Stimulated activated CD4-positive, alpha-beta T cell treated with anti-CD3 and anti-CD28 coated beads, Interleukin-4, amount 100 ng/mL, for 24 hours (primary cell): ENCODE data around the gene GPI.

Experiments
- DNase-seq: peaks from one replicate; pipeline ENCODE4 v3.0.0-alpha.2; 2020

GPI gene

GRCh38 chr19:34341935-34342680, 22.9 kb upstream of the GPI start:
- no peak for DNase-seq

- no peak for DNase-seq
Observed at GRCh38 chr19:34343751-34344150, 21.2 kb upstream of the GPI start.

GRCh38 chr19:34345947-34346351, 19.0 kb upstream of the GPI start:
- DNase-seq: peak; percentile 73

- DNase-seq: no peak
Observed at GRCh38 chr19:34347561-34348165, 17.3 kb upstream of the GPI start.

GRCh38 chr19:34348899-34349487, 16.0 kb upstream of the GPI start:
- DNase-seq: no peak

- DNase-seq: peak; percentile 71
Observed at GRCh38 chr19:34350161-34350561, 14.8 kb upstream of the GPI start.

GRCh38 chr19:34351382-34351826, 13.6 kb upstream of the GPI start:
- no peak for DNase-seq

- no peak for DNase-seq
Observed at GRCh38 chr19:34353546-34353945, 11.4 kb upstream of the GPI start.

GRCh38 chr19:34355201-34355600, 9.8 kb upstream of the GPI start:
- no peak for DNase-seq

- no peak for DNase-seq
Observed at GRCh38 chr19:34356875-34357274, 8.1 kb upstream of the GPI start.

GRCh38 chr19:34357431-34357830, 7.6 kb upstream of the GPI start:
- no peak for DNase-seq

GRCh38 chr19:34359140-34359953, 5.6 kb upstream of the GPI start:
- peak; percentile 97 for DNase-seq

- DNase-seq: no peak
Observed at GRCh38 chr19:34359954-34360315, 5.1 kb upstream of the GPI start.

GRCh38 chr19:34360354-34360909, 4.6 kb upstream of the GPI start:
- no peak for DNase-seq

GRCh38 chr19:34362679-34363069, 2.3 kb upstream of the GPI start:
- no peak for DNase-seq

- DNase-seq: no peak
Observed at GRCh38 chr19:34363094-34363493, 1.9 kb upstream of the GPI start.

GRCh38 chr19:34363930-34364329, 1.1 kb upstream of the GPI start:
- no peak for DNase-seq

- no peak for DNase-seq
Observed at GRCh38 chr19:34364462-34364829, 550 bp upstream of the GPI start.

GRCh38 chr19:34365463-34366401, 736 bp downstream of the GPI start:
- DNase-seq: peak; percentile 11

- DNase-seq: no peak
Observed at GRCh38 chr19:34366738-34367623, 2.0 kb downstream of the GPI start.

- no peak for DNase-seq
Observed at GRCh38 chr19:34367624-34367957, 2.6 kb downstream of the GPI start.
